Measurements from ENCODE around the gene RHBDL1.

The RHBDL1 gene

GRCh38 chr16:708019-708418, 32.5 kb downstream of the RHBDL1 start:
- no peak for DNase-seq

GRCh38 chr16:708959-709358, 33.5 kb downstream of the RHBDL1 start:
- no peak for DNase-seq

GRCh38 chr16:709566-710499, 34.4 kb downstream of the RHBDL1 start:
- DNase-seq = no peak

GRCh38 chr16:710500-711075, 35.1 kb downstream of the RHBDL1 start:
- no peak for DNase-seq

GRCh38 chr16:711084-711483, 35.6 kb downstream of the RHBDL1 start:
- no peak for DNase-seq

- DNase-seq = peak; percentile 84
Observed at GRCh38 chr16:711548-712320, 36.3 kb downstream of the RHBDL1 start.

GRCh38 chr16:712740-713250, 37.3 kb downstream of the RHBDL1 start:
- peak; percentile 59 for DNase-seq

GRCh38 chr16:714079-714478, 38.6 kb downstream of the RHBDL1 start:
- DNase-seq = no peak

GRCh38 chr16:714558-715476, 39.3 kb downstream of the RHBDL1 start, which contains the start of gene METRN:
Gene METRN (plus strand): TSS chr16:715118. CDS start chr16:715290, 172 bp downstream.
- peak; percentile 91 for DNase-seq

GRCh38 chr16:715477-716199, 40.2 kb downstream of the RHBDL1 start:
- DNase-seq = no peak

- no peak for DNase-seq
Observed at GRCh38 chr16:716200-716568, 40.7 kb downstream of the RHBDL1 start.

- DNase-seq = no peak
Observed at GRCh38 chr16:716768-717325, 41.4 kb downstream of the RHBDL1 start.

GRCh38 chr16:717450-718245, 42.2 kb downstream of the RHBDL1 start:
- no peak for DNase-seq

GRCh38 chr16:718389-718788, 42.9 kb downstream of the RHBDL1 start:
- DNase-seq = no peak

- no peak for DNase-seq
Observed at GRCh38 chr16:718922-719321, 43.5 kb downstream of the RHBDL1 start.

- DNase-seq = no peak
Observed at GRCh38 chr16:719815-720446, 44.5 kb downstream of the RHBDL1 start.

GRCh38 chr16:720447-720989, 45.0 kb downstream of the RHBDL1 start:
- peak; percentile 42 for DNase-seq

GRCh38 chr16:720990-721764, 45.7 kb downstream of the RHBDL1 start, which contains the start of gene ANTKMT:
Gene ANTKMT (plus strand): TSS chr16:721146. CDS start chr16:721275, 129 bp downstream.
- peak; percentile 77 for DNase-seq
